Mammary epithelial cell (primary cell): Measurements from ENCODE around the gene PHACTR3.

Experiments used
- EZH2 ChIP-seq: IDR thresholded peaks from 2 replicates; pipeline ENCODE4 v1.6.1; 2012; ENCODE audit warnings: low read length, inconsistent platforms, borderline replicate concordance
- TF ChIP-seq, protein P1 (sequence below), 2 donors: IDR thresholded peaks in 1 of 2; conservative IDR thresholded peaks in 1 of 2; 2 replicates each; pipeline ENCODE4 v1.5.1; 2011 to 2012; ENCODE audit warnings: inconsistent platforms in 2 of 2, low read length in 2 of 2, mild to moderate bottlenecking in 2 of 2, control low read depth in 1 of 2, low read depth in 1 of 2; ENCODE audit not compliant: insufficient read depth in 1 of 2; ENCODE audit errors: extremely low read depth in 1 of 2

DNA sequence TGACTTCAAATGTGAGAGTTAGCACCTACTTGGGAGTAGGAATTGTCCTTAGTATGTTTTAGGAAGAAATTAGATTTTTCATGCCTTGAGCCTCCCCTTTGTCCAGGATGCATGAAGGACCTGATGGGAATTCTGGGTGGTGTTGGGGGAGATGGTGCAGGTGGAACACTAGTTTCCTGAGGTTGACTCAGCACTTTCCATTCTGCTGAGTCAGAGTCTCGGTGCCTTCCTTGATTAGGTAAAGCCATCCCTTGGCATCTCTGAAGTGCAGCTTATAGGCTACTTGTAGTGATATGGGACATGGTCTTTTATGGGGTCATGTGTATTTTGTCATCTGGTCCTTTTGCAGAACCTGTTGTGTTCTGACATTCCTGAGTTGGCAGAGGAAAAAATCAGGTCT is 105.3 kb downstream of the PHACTR3 start:
- no peak for TF ChIP-seq EZH2
- TF ChIP-seq, protein P1, sequence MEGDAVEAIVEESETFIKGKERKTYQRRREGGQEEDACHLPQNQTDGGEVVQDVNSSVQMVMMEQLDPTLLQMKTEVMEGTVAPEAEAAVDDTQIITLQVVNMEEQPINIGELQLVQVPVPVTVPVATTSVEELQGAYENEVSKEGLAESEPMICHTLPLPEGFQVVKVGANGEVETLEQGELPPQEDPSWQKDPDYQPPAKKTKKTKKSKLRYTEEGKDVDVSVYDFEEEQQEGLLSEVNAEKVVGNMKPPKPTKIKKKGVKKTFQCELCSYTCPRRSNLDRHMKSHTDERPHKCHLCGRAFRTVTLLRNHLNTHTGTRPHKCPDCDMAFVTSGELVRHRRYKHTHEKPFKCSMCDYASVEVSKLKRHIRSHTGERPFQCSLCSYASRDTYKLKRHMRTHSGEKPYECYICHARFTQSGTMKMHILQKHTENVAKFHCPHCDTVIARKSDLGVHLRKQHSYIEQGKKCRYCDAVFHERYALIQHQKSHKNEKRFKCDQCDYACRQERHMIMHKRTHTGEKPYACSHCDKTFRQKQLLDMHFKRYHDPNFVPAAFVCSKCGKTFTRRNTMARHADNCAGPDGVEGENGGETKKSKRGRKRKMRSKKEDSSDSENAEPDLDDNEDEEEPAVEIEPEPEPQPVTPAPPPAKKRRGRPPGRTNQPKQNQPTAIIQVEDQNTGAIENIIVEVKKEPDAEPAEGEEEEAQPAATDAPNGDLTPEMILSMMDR (conservative IDR thresholded peaks at IDR 0.05 in 1 of 2, IDR thresholded peaks at IDR 0.05 in 1 of 2; ENCODE audit: extremely low read depth in 1 of 2, insufficient read depth in 1 of 2, low read depth in 1 of 2, low read length in 2 of 2): no peak
